CD4-positive, CD25-positive, alpha-beta regulatory T cell (primary cell): ENCODE data around the gene PPDPF. TPM values are rescaled to one million over a fixed set of nuclear protein-coding genes. Genes with fewer than 3 reads are reported as not detected.

Experiments used
- ATAC-seq, 2 donors: fragments of 150-1000 bp; cut with Tn5 transposase; one replicate each; pipeline ENCODE4 v1.10.0; 2021; ENCODE audit warnings: low read depth in 2 of 2, moderate number of reproducible peaks in 2 of 2, moderate library complexity in 1 of 2
- DNase-seq, 3 donors: peaks; one replicate each; pipeline versions ENCODE4 v3.0.0 to v3.0.0-alpha.2; 2012 to 2022; ENCODE audit warnings: mixed read lengths in 1 of 3
- H3K27ac ChIP-seq: one replicate; pipeline ENCODE4 v1.7.0; 2013; ENCODE audit warnings: mild to moderate bottlenecking, low read length; ENCODE audit not compliant: insufficient read depth, poor library complexity, severe bottlenecking
- H3K27me3 ChIP-seq: one replicate; pipeline ENCODE4 v1.7.0; 2013; ENCODE audit warnings: low read length; ENCODE audit not compliant: control insufficient read depth, insufficient read depth
- H3K36me3 ChIP-seq: one replicate; pipeline ENCODE4 v1.7.0; 2013; ENCODE audit warnings: mild to moderate bottlenecking, low read length, moderate library complexity; ENCODE audit not compliant: control insufficient read depth, insufficient read depth
- H3K4me1 ChIP-seq: 2 replicates; pipeline ENCODE4 v1.7.0; 2013; ENCODE audit warnings: mild to moderate bottlenecking, low read length; ENCODE audit not compliant: insufficient read depth, control insufficient read depth, poor library complexity, severe bottlenecking
- H3K4me3 ChIP-seq: one replicate; pipeline ENCODE4 v1.7.0; 2013; ENCODE audit warnings: low read depth, mild to moderate bottlenecking, low read length, moderate library complexity
- H3K9me3 ChIP-seq, 2 experiments: 1 replicate in 1 of 2; 2 replicates in 1 of 2; pipeline ENCODE4 v1.7.0; 2013; ENCODE audit warnings: low read length in 2 of 2, mild to moderate bottlenecking in 1 of 2, moderate library complexity in 1 of 2; ENCODE audit not compliant: control insufficient read depth in 2 of 2
- H3K27ac Mint-ChIP-seq, 3 donors: one replicate each; pipeline ENCODE4 v1.8.0; 2020 to 2022; ENCODE audit warnings: mild to moderate bottlenecking in 3 of 3, mixed read lengths in 3 of 3, moderate library complexity in 2 of 3
- H3K27me3 Mint-ChIP-seq: one replicate; pipeline ENCODE4 v1.8.0; 2022; ENCODE audit warnings: mild to moderate bottlenecking, mixed read lengths
- H3K36me3 Mint-ChIP-seq: one replicate; pipeline ENCODE4 v1.8.0; 2020; ENCODE audit warnings: mixed read lengths
- H3K4me1 Mint-ChIP-seq, 4 donors: one replicate each; pipeline ENCODE4 v1.8.0; 2020 to 2022; ENCODE audit warnings: mixed read lengths in 4 of 4, mild to moderate bottlenecking in 1 of 4
- H3K4me3 Mint-ChIP-seq, 4 donors: one replicate each; pipeline ENCODE4 v1.8.0; 2020 to 2022; ENCODE audit warnings: mild to moderate bottlenecking in 4 of 4, mixed read lengths in 4 of 4, moderate library complexity in 3 of 4
- H3K9me3 Mint-ChIP-seq, 7 donors: one replicate each; pipeline ENCODE4 v1.8.0; 2020 to 2022; ENCODE audit warnings: mixed read lengths in 7 of 7, mild to moderate bottlenecking in 3 of 7, moderate library complexity in 2 of 7
- polyA plus RNA-seq, 4 donors: library from polyadenylated mRNA; unstranded; fragments of 300-500 nt; fragmentation: Illumina TruSeq; gene quantifications; one replicate each; pipeline ENCODE4 v1.2.3, GENCODE V29; 2021
- total RNA-seq: library from RNA; stranded (reverse); gene quantifications from one replicate; pipeline ENCODE4 v1.2.3, GENCODE V29; 2022

Gene PPDPF
- total and polyA plus RNA-seq, 5 donors from 2014 or later = 75.8 to 155 (median 93.3) TPM

DNA sequence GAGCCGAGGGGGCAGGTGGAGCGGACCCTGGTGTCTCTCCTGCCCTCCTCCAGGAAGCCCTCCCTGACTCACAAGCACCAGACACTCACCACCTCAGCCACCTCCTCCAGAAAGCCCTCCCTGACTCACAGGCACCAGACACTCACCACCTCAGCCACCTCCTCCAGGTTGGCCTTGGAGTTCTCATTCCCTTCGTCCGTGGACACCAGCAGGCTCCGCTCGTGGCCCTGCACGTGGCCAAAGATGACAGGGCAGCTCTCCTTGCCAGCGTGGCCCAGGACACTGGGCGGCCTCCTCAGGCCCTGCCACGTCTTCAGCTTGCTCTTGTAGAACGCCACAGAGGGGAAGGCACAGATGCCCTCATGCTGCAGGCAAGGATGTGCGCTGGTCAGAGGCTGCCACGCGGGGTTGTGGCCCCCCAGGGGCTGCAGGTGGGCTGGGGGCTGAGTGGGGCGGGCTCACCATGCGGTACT, 39.8 kb downstream of the PPDPF start:
- Mint-ChIP-seq H3K4me3 (peak overlapping the region in 1 of 4 donors; percentile 35), H3K36me3 (peaks cover 3% of the 10 kb centered on the region), H3K27ac (peak overlapping the region in 1 of 3 donors; percentile 72), H3K27me3 (no peaks in the 10 kb centered on the region), H3K9me3 (no peaks in the 10 kb centered on the region), H3K4me1 (peaks cover 0 to 3% (median 0%) of the 10 kb centered on the region in 4 donors)
- no peak for ATAC-seq
- H3K27me3 ChIP-seq = no peaks in the 10 kb centered on the region
- no peak overlapping the region for H3K27ac ChIP-seq
- no peak overlapping the region for H3K4me3 ChIP-seq
- DNase-seq = no peak
- peaks cover 31% of the 10 kb centered on the region for H3K36me3 ChIP-seq
- H3K9me3 ChIP-seq = no peaks in the 10 kb centered on the region
- H3K4me1 ChIP-seq = no peaks in the 10 kb centered on the region

DNA sequence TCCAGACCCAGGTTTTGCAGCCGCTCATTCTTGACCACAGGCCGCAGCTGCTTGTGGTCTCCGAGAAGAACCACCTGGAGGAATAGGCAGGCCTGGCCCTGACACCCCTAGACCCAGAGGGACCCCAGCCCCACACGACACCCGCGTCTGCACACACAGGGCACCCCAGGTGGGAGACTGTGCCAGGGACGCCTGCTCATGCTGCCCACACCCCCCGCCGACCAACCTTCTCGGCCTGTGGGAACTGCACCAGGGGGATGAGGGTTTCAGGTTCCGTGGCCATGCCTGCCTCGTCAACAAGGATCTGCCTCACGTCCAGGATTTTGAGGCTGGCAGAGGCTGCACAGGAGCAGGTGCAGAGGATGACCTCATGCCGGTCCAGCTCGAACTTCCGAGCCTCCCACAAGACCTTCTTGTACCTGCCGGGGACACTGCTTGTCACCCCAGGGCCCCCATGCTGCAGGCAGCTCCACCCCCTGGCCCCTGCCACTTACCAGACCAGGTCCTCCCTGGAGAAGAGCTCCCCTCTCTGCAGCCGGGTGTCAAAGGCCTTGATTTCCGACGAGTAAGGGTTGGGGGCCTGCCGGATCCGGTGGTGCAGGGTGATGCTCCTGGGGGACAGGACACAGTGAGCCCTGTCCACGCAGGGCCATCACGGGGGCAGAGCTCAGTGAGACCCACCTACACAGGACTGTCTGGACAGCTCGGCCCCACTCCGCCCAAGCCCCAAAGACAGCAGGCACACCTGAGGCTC, 40.5 kb downstream of the PPDPF start:
- Mint-ChIP-seq H3K36me3 (peaks cover 3% of the 10 kb centered on the region), H3K4me3 (no peak overlapping the region), H3K27ac (no peak overlapping the region), H3K9me3 (no peaks in the 10 kb centered on the region), H3K4me1 (peaks cover 0 to 3% (median 0%) of the 10 kb centered on the region in 4 donors), H3K27me3 (no peaks in the 10 kb centered on the region)
- DNase-seq (no peak), ATAC-seq (no peak)
- Histone ChIP-seq H3K9me3 (no peaks in the 10 kb centered on the region), H3K4me1 (no peaks in the 10 kb centered on the region), H3K4me3 (no peak overlapping the region), H3K36me3 (peaks cover 31% of the 10 kb centered on the region), H3K27ac (no peak overlapping the region), H3K27me3 (no peaks in the 10 kb centered on the region)

DNA sequence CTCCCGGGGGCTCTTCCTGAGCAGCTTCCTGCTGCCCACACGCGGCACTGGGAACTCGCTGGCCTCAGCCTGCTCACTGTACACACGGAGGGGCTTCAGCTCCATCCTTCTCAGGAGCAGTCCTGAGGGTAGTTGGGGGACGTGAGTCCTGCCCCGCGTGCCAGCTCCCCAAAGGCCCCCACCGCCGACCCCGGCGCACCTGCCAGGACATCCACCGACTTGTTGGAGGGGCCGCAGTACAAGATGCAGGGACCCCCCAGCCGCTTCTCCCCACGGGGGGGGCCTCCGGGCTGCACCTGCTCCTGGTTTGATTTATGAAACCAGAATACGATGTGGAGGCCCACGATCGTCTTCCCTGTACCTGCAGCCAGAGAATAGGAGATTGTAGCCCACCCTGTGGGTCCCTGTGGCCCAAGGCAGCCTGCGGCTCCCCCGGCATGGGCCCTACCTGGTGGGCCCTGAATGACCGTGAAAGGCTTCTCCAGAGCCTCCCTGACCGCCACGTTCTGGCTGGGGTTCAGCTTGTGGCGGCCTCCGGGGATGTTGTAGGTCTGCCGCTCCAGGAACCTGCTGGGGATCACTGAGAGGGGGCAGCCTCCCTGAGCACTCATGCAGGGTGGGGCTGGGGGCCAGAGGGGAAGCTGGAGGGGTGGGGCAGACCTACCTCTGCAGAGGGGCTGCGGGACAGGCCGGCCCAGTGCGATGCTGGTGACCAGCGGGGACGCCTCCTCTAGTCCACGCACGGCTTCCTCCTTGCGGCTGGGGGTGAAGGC, 41.2 kb downstream of the PPDPF start:
- Histone ChIP-seq H3K27ac (no peak overlapping the region), H3K4me1 (peaks cover under 1% of the 10 kb centered on the region), H3K9me3 (no peaks in the 10 kb centered on the region), H3K36me3 (peaks cover 31% of the 10 kb centered on the region), H3K27me3 (no peaks in the 10 kb centered on the region), H3K4me3 (no peak overlapping the region)
- no peaks in the 10 kb centered on the region for H3K27me3 Mint-ChIP-seq
- ATAC-seq (no peak), DNase-seq (no peak)
- H3K27ac Mint-ChIP-seq = no peak overlapping the region
- H3K36me3 Mint-ChIP-seq = peaks cover 3% of the 10 kb centered on the region
- peaks cover 0 to 3% (median 0%) of the 10 kb centered on the region in 4 donors for H3K4me1 Mint-ChIP-seq
- H3K4me3 Mint-ChIP-seq = no peak overlapping the region
- no peaks in the 10 kb centered on the region for H3K9me3 Mint-ChIP-seq

DNA sequence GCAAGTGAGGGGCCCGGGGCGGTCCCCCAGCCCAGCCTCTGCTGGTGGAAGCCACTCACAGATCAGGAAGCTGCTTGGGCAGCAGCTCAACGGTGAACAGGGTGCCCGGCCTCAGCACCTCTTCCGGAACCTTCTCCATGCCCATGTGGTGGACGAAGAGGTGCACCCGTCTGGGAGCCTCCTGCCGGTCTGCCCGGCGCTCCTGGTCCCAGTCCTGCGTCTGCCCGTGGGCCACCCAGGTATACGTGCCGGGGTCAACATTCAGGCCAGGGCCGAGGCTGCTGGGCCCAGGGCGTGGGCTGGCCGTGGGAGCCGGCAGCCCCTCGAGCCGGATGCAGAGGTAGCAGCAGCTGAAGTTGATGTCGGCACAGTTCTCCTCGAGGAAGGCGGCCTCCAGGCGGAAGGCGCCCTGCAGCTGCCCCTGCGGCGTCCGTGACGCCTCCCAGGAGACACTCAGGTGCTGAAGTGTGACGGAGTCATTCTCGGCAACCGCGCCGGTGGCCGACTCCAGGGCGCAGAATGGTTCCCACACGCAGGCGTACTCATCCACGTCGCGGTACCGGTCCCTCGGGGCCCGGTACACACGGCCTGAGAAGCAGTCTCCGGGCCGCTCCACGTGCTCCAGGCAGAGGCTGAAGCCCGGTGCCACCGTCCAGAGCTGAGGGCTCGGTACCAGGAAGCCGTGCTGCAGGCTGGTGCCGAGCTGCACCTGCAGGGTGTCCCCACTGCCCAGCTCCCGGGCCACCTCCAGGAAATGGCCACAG, 42.1 kb downstream of the PPDPF start:
- peaks cover 0 to 8% (median 3%) of the 10 kb centered on the region in 4 donors for H3K4me1 Mint-ChIP-seq
- Histone ChIP-seq H3K27ac (no peak overlapping the region), H3K4me1 (peaks cover 9% of the 10 kb centered on the region), H3K9me3 (no peaks in the 10 kb centered on the region), H3K4me3 (no peak overlapping the region), H3K27me3 (no peaks in the 10 kb centered on the region), H3K36me3 (peaks cover 31% of the 10 kb centered on the region)
- no peak for ATAC-seq
- no peaks in the 10 kb centered on the region for H3K27me3 Mint-ChIP-seq
- no peaks in the 10 kb centered on the region for H3K9me3 Mint-ChIP-seq
- no peak overlapping the region for H3K4me3 Mint-ChIP-seq
- no peak overlapping the region for H3K27ac Mint-ChIP-seq
- peaks cover 3% of the 10 kb centered on the region for H3K36me3 Mint-ChIP-seq
- no peak for DNase-seq

GRCh38 chr20:63563225-63563935, 42.8 kb downstream of the PPDPF start:
- ATAC-seq (no peak), DNase-seq (no peak)
- Histone ChIP-seq H3K27me3 (no peaks in the 10 kb centered on the region), H3K9me3 (no peaks in the 10 kb centered on the region), H3K4me3 (no peak overlapping the region), H3K27ac (no peak overlapping the region), H3K4me1 (peaks cover 16% of the 10 kb centered on the region), H3K36me3 (peaks cover 31% of the 10 kb centered on the region)
- H3K27ac Mint-ChIP-seq = no peak overlapping the region
- H3K36me3 Mint-ChIP-seq = peaks cover 3% of the 10 kb centered on the region
- H3K27me3 Mint-ChIP-seq = no peaks in the 10 kb centered on the region
- peaks cover 0 to 15% (median 6%) of the 10 kb centered on the region in 4 donors for H3K4me1 Mint-ChIP-seq
- H3K9me3 Mint-ChIP-seq = no peaks in the 10 kb centered on the region
- H3K4me3 Mint-ChIP-seq = no peak overlapping the region

DNA sequence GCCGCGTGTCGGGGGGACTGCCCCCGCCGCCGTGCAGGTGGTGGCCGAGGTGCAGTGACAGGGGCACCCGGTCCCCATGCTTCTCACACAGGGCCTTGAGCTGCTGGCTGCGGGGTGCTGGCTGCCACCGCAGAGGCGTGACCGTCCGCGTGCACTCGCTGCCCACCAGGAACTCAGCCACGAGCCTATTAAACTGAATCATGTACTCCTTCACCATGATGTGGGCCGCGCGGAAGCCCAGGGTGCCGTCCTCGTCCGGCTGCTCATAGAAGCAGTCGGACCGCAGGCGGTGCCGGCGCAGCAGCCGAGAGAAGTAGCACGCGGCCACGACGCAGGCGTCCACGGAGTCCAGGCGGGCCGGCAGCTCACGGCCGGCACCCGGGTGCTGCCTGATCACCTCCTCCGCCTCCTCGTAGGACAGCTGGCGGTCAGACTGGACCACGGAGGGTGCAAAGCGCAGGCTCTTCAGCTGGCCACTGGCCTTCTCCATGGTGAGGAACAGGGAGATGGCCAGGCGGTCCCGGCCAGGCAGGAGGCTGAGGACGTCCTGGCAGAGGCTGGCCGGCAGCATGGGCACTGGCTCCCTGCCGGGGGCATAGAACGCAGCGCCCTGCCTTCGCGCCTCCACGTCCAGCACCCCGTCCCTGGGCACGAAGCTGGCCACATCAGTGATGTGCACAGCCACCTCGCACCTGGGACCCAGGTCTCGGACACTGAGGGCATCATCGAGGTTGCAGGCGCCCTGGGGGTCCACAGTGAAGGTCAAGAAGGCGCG, 43.7 kb downstream of the PPDPF start:
- H3K4me3 Mint-ChIP-seq = no peak overlapping the region
- no peaks in the 10 kb centered on the region for H3K27me3 Mint-ChIP-seq

More for the DNA sequence above, 43.7 kb downstream of the PPDPF start:
- Mint-ChIP-seq H3K4me1 (peaks cover 0 to 23% (median 6%) of the 10 kb centered on the region in 4 donors), H3K36me3 (peaks cover 3% of the 10 kb centered on the region), H3K9me3 (no peaks in the 10 kb centered on the region), H3K27ac (no peak overlapping the region)
- Histone ChIP-seq H3K27me3 (no peaks in the 10 kb centered on the region), H3K4me3 (no peak overlapping the region), H3K36me3 (peaks cover 31% of the 10 kb centered on the region), H3K27ac (no peak overlapping the region), H3K9me3 (no peaks in the 10 kb centered on the region), H3K4me1 (peaks cover 24% of the 10 kb centered on the region)
- no peak for DNase-seq
- ATAC-seq = no peak
